ENCODE results near the gene GATA6.

Gene GATA6

DNA sequence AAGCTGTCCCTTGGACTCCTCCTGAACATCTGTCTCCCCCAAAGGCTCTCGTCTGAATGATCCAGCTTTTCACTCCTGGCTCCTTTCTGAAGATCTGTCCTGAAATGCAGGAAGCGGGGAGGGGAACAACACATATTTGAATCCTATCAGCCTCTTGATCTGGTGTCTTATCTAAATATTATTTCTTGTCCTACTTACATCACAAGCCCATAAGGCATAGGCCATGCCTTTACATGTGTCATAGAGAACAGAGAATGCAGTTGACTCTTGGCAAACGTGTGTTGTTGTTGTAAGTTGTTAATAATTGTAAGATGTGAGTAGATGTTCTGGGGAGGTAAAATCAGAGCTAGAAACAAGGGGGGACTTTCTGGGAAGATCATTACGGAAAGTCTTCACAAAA, 57.4 kb downstream of the GATA6 start:
- TF ChIP-seq TCF7L2 (IDR thresholded peaks at IDR 0.05; ENCODE audit: borderline replicate concordance, low read depth, low read length) (no peak), ZNF837 (tag by site-specific recombination; IDR thresholded peaks at IDR 0.05) (no peak), ZNF626 (tag by site-specific recombination; IDR thresholded peaks at IDR 0.05) (no peak), ZNF2 (tag by site-specific recombination; IDR thresholded peaks at IDR 0.05) (no peak), ZBTB48 (tag by site-specific recombination; IDR thresholded peaks at IDR 0.05) (no peak), ZNF600 (tag by site-specific recombination; IDR thresholded peaks at IDR 0.05) (no peak), ZNF785 (tag by site-specific recombination; IDR thresholded peaks at IDR 0.05) (no peak), ZNF416 (tag by site-specific recombination; IDR thresholded peaks at IDR 0.05) (no peak), ZNF677 (tag by site-specific recombination; IDR thresholded peaks at IDR 0.05) (no peak), OSR2 (tag by site-specific recombination; IDR thresholded peaks at IDR 0.05) (no peak), ZBTB7A (tag by site-specific recombination; IDR thresholded peaks at IDR 0.05; ENCODE audit: low read depth) (no peak), ZNF354C (tag by site-specific recombination; IDR thresholded peaks at IDR 0.05; ENCODE audit: borderline replicate concordance, low read depth) (no peak), ZNF521 (tag by site-specific recombination; IDR thresholded peaks at IDR 0.05) (no peak), ZNF791 (tag by site-specific recombination; IDR thresholded peaks at IDR 0.05) (no peak)
- TF ChIP-seq, protein P1, sequence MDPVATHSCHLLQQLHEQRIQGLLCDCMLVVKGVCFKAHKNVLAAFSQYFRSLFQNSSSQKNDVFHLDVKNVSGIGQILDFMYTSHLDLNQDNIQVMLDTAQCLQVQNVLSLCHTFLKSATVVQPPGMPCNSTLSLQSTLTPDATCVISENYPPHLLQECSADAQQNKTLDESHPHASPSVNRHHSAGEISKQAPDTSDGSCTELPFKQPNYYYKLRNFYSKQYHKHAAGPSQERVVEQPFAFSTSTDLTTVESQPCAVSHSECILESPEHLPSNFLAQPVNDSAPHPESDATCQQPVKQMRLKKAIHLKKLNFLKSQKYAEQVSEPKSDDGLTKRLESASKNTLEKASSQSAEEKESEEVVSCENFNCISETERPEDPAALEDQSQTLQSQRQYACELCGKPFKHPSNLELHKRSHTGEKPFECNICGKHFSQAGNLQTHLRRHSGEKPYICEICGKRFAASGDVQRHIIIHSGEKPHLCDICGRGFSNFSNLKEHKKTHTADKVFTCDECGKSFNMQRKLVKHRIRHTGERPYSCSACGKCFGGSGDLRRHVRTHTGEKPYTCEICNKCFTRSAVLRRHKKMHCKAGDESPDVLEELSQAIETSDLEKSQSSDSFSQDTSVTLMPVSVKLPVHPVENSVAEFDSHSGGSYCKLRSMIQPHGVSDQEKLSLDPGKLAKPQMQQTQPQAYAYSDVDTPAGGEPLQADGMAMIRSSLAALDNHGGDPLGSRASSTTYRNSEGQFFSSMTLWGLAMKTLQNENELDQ (tag by site-specific recombination; IDR thresholded peaks at IDR 0.05; ENCODE audit: low read depth) = no peak
- TF ChIP-seq, protein P2, sequence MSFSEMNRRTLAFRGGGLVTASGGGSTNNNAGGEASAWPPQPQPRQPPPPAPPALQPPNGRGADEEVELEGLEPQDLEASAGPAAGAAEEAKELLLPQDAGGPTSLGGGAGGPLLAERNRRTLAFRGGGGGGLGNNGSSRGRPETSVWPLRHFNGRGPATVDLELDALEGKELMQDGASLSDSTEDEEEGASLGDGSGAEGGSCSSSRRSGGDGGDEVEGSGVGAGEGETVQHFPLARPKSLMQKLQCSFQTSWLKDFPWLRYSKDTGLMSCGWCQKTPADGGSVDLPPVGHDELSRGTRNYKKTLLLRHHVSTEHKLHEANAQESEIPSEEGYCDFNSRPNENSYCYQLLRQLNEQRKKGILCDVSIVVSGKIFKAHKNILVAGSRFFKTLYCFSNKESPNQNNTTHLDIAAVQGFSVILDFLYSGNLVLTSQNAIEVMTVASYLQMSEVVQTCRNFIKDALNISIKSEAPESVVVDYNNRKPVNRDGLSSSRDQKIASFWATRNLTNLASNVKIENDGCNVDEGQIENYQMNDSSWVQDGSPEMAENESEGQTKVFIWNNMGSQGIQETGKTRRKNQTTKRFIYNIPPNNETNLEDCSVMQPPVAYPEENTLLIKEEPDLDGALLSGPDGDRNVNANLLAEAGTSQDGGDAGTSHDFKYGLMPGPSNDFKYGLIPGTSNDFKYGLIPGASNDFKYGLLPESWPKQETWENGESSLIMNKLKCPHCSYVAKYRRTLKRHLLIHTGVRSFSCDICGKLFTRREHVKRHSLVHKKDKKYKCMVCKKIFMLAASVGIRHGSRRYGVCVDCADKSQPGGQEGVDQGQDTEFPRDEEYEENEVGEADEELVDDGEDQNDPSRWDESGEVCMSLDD (tag by site-specific recombination; IDR thresholded peaks at IDR 0.05) = no peak
- H3K36me3 ChIP-seq (ENCODE audit: control insufficient read depth in 2 of 2, insufficient read depth in 1 of 2, low read length in 2 of 2) = no peaks in the 10 kb centered on the region
- CTCF ChIA-PET = no interaction called here
- no peaks in the 10 kb centered on the region for H3K9me3 ChIP-seq (ENCODE audit: control insufficient read depth, insufficient read depth, low read depth, low read length)
- no peak overlapping the region for H3K27ac ChIP-seq (ENCODE audit: extremely low read depth, low read depth, low read length)
- H3K4me1 ChIP-seq (ENCODE audit: control insufficient read depth, insufficient read depth, low read length) = peaks cover 10% of the 10 kb centered on the region
- POLR2A ChIA-PET = no interaction called here
- no peak overlapping the region for H3K4me3 ChIP-seq (ENCODE audit: low read depth, low read length)

DNA sequence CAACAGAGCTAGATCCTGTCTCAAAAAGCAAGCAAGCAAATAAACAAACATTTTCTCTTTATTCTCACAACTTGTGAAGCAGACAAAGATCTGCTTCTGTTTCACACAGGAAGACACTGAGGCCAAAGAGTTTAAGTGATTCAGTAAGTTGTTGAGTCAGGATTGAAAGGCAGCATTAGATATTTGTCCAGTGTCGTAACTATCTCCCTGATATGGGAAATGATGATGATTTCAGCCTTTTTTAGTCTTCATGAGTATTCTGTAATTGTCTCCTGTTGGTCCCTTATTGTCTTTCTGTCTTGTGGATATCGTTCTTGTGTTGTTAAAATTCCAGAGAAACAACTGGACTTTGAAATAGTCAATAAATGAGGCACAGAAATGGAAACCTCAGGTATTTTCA, 59.6 kb downstream of the GATA6 start:
- Histone ChIP-seq H3K36me3 (ENCODE audit: control insufficient read depth in 2 of 2, insufficient read depth in 1 of 2, low read length in 2 of 2) (no peaks in the 10 kb centered on the region), H3K27ac (ENCODE audit: extremely low read depth, low read depth, low read length) (no peak overlapping the region), H3K4me1 (ENCODE audit: control insufficient read depth, insufficient read depth, low read length) (peaks cover 2% of the 10 kb centered on the region), H3K9me3 (ENCODE audit: control insufficient read depth, insufficient read depth, low read depth, low read length) (no peaks in the 10 kb centered on the region), H3K4me3 (ENCODE audit: low read depth, low read length) (no peak overlapping the region)
- ChIA-PET POLR2A (no interaction called here), CTCF (interaction anchor here (0.6 kb wide), 1 partner anchor 650 kb away, joined by 3 read pairs; no protein-coding TSS in a partner anchor)
- TF ChIP-seq ZNF157 (tag by site-specific recombination; IDR thresholded peaks at IDR 0.05) = no peak
- no peak for TF ChIP-seq ZNF391 (tag by site-specific recombination; IDR thresholded peaks at IDR 0.05; ENCODE audit: borderline replicate concordance, low read depth)
- TF ChIP-seq ZNF175 (tag by site-specific recombination; IDR thresholded peaks at IDR 0.05) = no peak
- TF ChIP-seq, protein P3, sequence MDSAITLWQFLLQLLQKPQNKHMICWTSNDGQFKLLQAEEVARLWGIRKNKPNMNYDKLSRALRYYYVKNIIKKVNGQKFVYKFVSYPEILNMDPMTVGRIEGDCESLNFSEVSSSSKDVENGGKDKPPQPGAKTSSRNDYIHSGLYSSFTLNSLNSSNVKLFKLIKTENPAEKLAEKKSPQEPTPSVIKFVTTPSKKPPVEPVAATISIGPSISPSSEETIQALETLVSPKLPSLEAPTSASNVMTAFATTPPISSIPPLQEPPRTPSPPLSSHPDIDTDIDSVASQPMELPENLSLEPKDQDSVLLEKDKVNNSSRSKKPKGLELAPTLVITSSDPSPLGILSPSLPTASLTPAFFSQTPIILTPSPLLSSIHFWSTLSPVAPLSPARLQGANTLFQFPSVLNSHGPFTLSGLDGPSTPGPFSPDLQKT (IDR thresholded peaks at IDR 0.05; ENCODE audit: borderline replicate concordance, low read depth, low read length) = no peak
- no peak for TF ChIP-seq ZNF423 (tag by site-specific recombination; IDR thresholded peaks at IDR 0.05)
- TF ChIP-seq, protein P4, sequence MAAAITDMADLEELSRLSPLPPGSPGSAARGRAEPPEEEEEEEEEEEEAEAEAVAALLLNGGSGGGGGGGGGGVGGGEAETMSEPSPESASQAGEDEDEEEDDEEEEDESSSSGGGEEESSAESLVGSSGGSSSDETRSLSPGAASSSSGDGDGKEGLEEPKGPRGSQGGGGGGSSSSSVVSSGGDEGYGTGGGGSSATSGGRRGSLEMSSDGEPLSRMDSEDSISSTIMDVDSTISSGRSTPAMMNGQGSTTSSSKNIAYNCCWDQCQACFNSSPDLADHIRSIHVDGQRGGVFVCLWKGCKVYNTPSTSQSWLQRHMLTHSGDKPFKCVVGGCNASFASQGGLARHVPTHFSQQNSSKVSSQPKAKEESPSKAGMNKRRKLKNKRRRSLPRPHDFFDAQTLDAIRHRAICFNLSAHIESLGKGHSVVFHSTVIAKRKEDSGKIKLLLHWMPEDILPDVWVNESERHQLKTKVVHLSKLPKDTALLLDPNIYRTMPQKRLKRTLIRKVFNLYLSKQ (tag by site-specific recombination; IDR thresholded peaks at IDR 0.05; ENCODE audit: borderline replicate concordance) = no peak
- no peak for TF ChIP-seq ZNF24 (tag by site-specific recombination; IDR thresholded peaks at IDR 0.05)
- TF ChIP-seq ZNF121 (tag by site-specific recombination; IDR thresholded peaks at IDR 0.05) = no peak
- no peak for TF ChIP-seq KLF10 (tag by site-specific recombination; IDR thresholded peaks at IDR 0.05)
- TF ChIP-seq HOXC10 (CRISPR knock-in tag; IDR thresholded peaks at IDR 0.05) = no peak
- TF ChIP-seq ZNF169 (tag by site-specific recombination; IDR thresholded peaks at IDR 0.05) = no peak
- no peak for TF ChIP-seq ZNF792 (tag by site-specific recombination; IDR thresholded peaks at IDR 0.05)
- TF ChIP-seq, protein P5, sequence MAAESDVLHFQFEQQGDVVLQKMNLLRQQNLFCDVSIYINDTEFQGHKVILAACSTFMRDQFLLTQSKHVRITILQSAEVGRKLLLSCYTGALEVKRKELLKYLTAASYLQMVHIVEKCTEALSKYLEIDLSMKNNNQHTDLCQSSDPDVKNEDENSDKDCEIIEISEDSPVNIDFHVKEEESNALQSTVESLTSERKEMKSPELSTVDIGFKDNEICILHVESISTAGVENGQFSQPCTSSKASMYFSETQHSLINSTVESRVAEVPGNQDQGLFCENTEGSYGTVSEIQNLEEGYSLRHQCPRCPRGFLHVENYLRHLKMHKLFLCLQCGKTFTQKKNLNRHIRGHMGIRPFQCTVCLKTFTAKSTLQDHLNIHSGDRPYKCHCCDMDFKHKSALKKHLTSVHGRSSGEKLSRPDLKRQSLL (tag by site-specific recombination; IDR thresholded peaks at IDR 0.05) = no peak
- TF ChIP-seq ZNF747 (tag by site-specific recombination; IDR thresholded peaks at IDR 0.05) = no peak

All from HEK293 (cell line).